Suppressor macrophage treated with lipopolysaccharide for 1 hour (primary cell): ENCODE results near the gene RPS27L.

Experiments used
- DNase-seq, 3 donors: peaks; one replicate each; pipeline ENCODE4 v3.0.0-alpha.2; 2020 to 2022

Gene RPS27L

GRCh38 chr15:63187589-63188226 is 30.4 kb upstream of the RPS27L start:
- DNase-seq, result no peak

- DNase-seq, result no peak
Measured at GRCh38 chr15:63186065-63186464, 28.8 kb upstream of the RPS27L start.

- no peak for DNase-seq
Measured at GRCh38 chr15:63185206-63185605, 27.9 kb upstream of the RPS27L start.

GRCh38 chr15:63181648-63182047 is 24.4 kb upstream of the RPS27L start:
- DNase-seq, result peak; percentile 81 to 83 (median 81)

- DNase-seq, result no peak
Measured at GRCh38 chr15:63180746-63181145, 23.5 kb upstream of the RPS27L start.

GRCh38 chr15:63178034-63178433 is 20.8 kb upstream of the RPS27L start:
- DNase-seq, result no peak

GRCh38 chr15:63176302-63176701 is 19.0 kb upstream of the RPS27L start:
- DNase-seq, result no peak

- DNase-seq, result no peak
Measured at GRCh38 chr15:63172851-63173451, 15.7 kb upstream of the RPS27L start.

GRCh38 chr15:63172376-63172775 is 15.1 kb upstream of the RPS27L start:
- DNase-seq, result no peak

- DNase-seq, result no peak
Measured at GRCh38 chr15:63169788-63170187, 12.5 kb upstream of the RPS27L start.

GRCh38 chr15:63166219-63166618 is 8.9 kb upstream of the RPS27L start:
- DNase-seq, result peak; percentile 54 to 61 (median 61)

- no peak for DNase-seq
Measured at GRCh38 chr15:63165166-63165859, 8.0 kb upstream of the RPS27L start.

- no peak for DNase-seq
Measured at GRCh38 chr15:63163217-63163616, 5.9 kb upstream of the RPS27L start.

GRCh38 chr15:63160638-63161037 is 3.4 kb upstream of the RPS27L start:
- DNase-seq, result no peak

- DNase-seq, result peak; percentile 78 to 83 (median 83)
Measured at GRCh38 chr15:63157891-63158431, 684 bp upstream of the RPS27L start.

- DNase-seq, result peak; percentile 63 to 76 (median 71)
Measured at GRCh38 chr15:63156755-63157117, 541 bp downstream of the RPS27L start.

GRCh38 chr15:63156086-63156710 is 1.1 kb downstream of the RPS27L start:
- no peak for DNase-seq

GRCh38 chr15:63155486-63155885 is 1.8 kb downstream of the RPS27L start:
- DNase-seq, result no peak

- DNase-seq, result no peak
Measured at GRCh38 chr15:63151665-63152064, 5.6 kb downstream of the RPS27L start.

GRCh38 chr15:63146684-63147083 is 10.6 kb downstream of the RPS27L start:
- no peak for DNase-seq

- no peak for DNase-seq
Measured at GRCh38 chr15:63145426-63145825, 11.9 kb downstream of the RPS27L start.

GRCh38 chr15:63140936-63141335 is 16.3 kb downstream of the RPS27L start:
- DNase-seq, result no peak

GRCh38 chr15:63136742-63137141 is 20.5 kb downstream of the RPS27L start:
- DNase-seq, result no peak

- peak; percentile 73 to 98 (median 96) for DNase-seq
Measured at GRCh38 chr15:63135804-63136203, 21.5 kb downstream of the RPS27L start.
